GM12874 (cell line): Measurements from ENCODE around the gene DNMBP.

Source experiments
- CTCF ChIP-seq: IDR thresholded peaks from 2 replicates; pipeline ENCODE4 v1.5.1; 2011; ENCODE audit warnings: low read depth, mild to moderate bottlenecking, control low read depth, low read length, moderate library complexity; ENCODE audit not compliant: insufficient read depth

DNMBP gene

GRCh38 chr10:100009793-100010676 lies at the start of gene DNMBP:
Gene DNMBP, minus strand, starts transcription at chr10:100009947. Its CDS starts 37,823 bp downstream, at chr10:99972124.
- TF ChIP-seq CTCF, result peak; percentile 64

GRCh38 chr10:100057948-100058347 lies 48.2 kb upstream of the DNMBP start:
- no peak for TF ChIP-seq CTCF

GRCh38 chr10:100053686-100054460 lies 44.1 kb upstream of the DNMBP start:
- TF ChIP-seq CTCF, result no peak

GRCh38 chr10:100046021-100046486 lies 36.3 kb upstream of the DNMBP start:
- peak; percentile 90 for TF ChIP-seq CTCF

GRCh38 chr10:100045592-100045991 lies 35.8 kb upstream of the DNMBP start:
- no peak for TF ChIP-seq CTCF

- TF ChIP-seq CTCF, result no peak
These were observed 34.0 kb upstream of the DNMBP start for GRCh38 chr10:100043796-100044195.

GRCh38 chr10:100043344-100043743 lies 33.6 kb upstream of the DNMBP start:
- no peak for TF ChIP-seq CTCF
